Subcutaneous adipose tissue (tissue), 4 donors: ENCODE results near the gene CAPN8. TPM values are rescaled to one million over a fixed set of nuclear protein-coding genes. Genes with fewer than 3 reads are reported as not detected.

Experiments used
- total RNA-seq, 4 donors: library from RNA; depleted of rRNA; stranded (reverse); fragments of >200 nt; gene quantifications; one replicate each; pipeline ENCODE4 v1.1.0, GENCODE V29; 2016
- TF ChIP-seq, protein P1 (sequence below): fragments of 450-650 bp; IDR thresholded peaks from one replicate; pipeline ENCODE4 v1.5.1; 2016; ENCODE audit warnings: low read depth, mild to moderate bottlenecking, control low read depth, antibody characterized with exemption, moderate library complexity

The CAPN8 gene
- total RNA-seq, 4 donors from 2014 or later = not detected

DNA sequence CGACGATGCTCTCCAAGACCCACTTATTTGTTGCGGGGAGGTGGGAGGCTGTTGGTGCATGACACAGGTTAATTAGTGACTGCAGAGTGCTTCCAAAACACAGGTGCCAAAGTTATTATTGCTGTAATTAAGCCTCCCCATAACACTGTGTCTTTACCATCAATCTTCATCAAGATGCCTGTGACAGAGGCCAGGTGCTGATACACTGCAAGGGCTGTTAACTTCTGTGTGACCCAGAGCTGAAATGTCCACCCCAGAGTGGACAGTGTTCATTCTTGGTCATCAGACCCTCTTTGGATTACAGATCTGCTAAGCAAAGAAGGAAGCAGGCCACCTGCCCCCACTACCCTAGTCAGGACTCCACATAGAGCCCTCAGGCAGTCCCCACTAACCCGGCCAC, 55.5 kb downstream of the CAPN8 start:
- TF ChIP-seq, protein P1, sequence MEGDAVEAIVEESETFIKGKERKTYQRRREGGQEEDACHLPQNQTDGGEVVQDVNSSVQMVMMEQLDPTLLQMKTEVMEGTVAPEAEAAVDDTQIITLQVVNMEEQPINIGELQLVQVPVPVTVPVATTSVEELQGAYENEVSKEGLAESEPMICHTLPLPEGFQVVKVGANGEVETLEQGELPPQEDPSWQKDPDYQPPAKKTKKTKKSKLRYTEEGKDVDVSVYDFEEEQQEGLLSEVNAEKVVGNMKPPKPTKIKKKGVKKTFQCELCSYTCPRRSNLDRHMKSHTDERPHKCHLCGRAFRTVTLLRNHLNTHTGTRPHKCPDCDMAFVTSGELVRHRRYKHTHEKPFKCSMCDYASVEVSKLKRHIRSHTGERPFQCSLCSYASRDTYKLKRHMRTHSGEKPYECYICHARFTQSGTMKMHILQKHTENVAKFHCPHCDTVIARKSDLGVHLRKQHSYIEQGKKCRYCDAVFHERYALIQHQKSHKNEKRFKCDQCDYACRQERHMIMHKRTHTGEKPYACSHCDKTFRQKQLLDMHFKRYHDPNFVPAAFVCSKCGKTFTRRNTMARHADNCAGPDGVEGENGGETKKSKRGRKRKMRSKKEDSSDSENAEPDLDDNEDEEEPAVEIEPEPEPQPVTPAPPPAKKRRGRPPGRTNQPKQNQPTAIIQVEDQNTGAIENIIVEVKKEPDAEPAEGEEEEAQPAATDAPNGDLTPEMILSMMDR = no peak

DNA sequence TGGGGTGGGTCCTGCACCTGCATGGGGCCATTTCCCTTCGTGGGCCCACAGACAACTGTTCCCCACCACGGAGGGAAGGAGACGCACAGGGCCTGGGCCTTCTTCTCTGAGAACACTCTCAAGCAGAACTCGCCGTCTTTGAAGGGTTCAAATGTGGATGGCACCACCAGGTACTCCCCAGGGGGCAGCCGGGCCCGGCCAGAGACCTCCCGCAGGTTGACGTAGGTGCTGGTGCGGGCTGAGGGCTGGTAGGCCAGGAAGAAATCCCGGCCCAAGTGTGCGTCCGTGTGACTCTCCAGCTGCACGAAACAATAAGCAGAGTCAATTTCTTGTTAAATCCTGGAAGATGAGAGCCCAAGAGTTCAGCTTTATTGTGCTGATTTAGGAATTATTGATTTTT, 56.4 kb downstream of the CAPN8 start:
- TF ChIP-seq, protein P1 = no peak

DNA sequence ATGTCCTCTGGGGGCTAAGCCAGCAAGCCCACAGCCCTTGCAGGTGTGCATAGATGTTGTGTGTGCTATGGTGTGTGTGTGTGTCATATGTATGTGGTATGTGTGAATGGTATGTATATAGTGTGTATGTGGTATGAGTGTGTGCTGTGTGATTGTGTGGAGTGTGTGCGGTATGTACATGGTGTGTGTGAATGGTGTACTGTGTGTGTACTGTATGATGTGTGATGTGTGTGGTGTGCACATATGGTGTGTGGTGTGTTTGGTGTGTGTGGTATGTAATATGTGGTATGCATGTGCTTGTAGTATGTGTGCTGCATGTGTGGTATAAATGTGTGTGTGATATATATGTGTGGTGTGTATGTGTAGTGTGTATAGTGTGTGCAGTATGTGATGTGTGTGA, 107.0 kb downstream of the CAPN8 start:
- TF ChIP-seq, protein P1 = no peak

DNA sequence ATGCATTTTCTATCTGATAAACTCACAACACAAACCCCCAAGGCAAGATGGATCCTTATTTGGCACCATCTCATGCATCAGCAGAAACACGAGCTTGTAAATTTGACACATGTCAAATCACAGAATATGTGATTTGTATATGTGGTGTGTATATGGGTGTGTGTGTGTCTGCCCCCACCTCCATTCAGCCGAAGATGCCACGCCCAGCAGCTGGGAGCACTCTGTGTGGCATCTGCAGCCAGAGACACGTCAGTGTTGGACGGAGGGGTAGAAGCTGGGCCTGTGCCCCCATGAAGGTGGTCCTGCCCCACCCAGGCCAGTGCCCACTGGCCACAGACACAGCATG, 108.4 kb downstream of the CAPN8 start:
- TF ChIP-seq, protein P1 = no peak

DNA sequence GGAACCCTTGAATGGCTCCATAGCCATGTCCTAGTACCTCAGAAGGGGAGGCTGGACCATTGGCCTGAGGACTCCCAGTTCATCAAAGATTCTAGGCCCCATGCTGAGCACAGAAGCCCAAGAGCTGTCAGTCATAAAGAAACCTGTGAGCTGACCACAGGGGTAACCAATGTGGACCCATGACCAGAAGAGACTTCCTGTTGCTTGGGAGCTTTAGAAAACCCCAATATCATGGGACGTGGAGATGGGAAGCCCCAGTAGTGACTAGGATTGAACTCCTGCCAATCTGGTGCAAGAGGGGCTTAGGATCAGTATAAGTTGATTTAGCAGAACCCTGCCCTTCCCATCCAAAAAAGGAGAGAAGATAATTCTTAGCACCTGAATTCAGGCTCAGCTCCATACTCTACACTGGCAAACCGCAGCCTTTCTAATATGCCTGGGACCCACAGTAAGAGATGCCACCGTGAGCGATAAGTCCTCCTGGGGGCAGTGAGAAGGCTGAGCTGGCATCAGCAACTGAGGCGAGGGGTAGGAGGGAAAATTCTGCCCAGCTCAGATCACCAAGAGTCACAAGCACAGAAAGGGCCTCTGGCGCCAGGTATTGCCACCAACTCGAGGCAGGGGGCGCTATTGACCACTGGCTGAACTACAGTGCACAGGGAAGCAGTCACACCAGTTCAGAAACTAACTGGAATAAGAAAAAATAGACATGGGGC, 108.9 kb downstream of the CAPN8 start:
- TF ChIP-seq, protein P1 = no peak

- TF ChIP-seq, protein P1 = no peak
Observed at GRCh38 chr1:223553957-223554356, 111.5 kb downstream of the CAPN8 start.

- TF ChIP-seq, protein P1 = no peak
Observed at GRCh38 chr1:223551610-223552009, 113.9 kb downstream of the CAPN8 start.
